ENCODE measurements around the gene TIGAR.

TIGAR gene

GRCh38 chr12:4282892-4283511 is 38.0 kb upstream of the TIGAR start:
- no peak for DNase-seq

DNA sequence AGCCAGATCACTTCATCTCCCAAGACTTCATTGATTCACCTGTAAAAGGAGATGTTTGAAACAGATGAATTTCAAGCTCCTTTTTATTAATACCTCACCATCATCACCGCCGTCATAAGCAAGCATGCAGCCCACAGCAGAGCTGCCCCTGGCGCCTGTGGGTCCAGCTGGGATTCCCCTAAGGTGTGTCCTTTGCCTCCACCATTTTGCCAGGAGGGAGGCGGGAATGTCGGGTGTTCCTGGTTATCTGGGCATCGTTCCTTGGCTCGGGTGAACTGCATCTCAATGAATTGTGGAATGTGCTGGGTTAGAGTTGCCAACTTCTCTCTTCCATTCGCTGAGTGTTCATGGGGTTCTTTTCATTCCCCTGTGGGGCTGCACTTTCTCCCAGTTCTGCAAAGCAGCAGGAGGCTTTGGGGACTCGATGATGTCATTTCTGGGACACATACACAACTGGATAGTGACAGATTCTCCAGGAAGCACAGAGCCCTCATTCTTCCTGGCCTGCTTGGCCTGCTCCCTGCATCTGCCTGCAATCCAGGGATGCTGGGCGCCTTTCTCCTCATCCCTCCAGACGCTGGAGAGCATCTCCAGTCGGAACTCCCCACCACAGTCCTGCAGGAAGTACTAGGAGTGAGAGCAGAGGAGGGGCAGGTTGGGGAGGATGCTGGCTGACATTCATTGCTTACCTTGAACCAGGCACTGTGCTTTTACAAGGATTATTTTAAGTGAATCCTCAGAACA is 37.3 kb upstream of the TIGAR start:
- no peak for DNase-seq

DNA sequence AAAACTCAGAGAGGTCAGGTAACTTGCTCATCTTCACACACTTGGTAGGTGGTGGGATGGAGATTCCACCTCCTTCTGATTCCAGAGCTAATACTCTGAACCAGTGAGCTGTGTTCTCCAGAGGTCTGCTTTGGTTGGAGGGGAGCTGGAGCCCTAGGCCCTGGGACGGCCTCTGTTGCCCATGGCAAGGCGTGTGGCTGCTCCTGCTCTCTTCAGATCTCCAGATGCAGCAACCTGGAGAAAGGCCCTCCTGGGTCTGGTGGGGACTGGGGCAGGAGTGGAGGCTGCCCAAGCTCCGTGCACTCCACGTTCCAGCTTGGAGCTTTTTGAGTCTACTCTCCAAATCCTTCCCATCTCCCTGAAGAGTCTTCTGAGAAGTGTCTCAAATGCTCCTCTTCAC is 36.7 kb upstream of the TIGAR start:
- no peak for DNase-seq

DNA sequence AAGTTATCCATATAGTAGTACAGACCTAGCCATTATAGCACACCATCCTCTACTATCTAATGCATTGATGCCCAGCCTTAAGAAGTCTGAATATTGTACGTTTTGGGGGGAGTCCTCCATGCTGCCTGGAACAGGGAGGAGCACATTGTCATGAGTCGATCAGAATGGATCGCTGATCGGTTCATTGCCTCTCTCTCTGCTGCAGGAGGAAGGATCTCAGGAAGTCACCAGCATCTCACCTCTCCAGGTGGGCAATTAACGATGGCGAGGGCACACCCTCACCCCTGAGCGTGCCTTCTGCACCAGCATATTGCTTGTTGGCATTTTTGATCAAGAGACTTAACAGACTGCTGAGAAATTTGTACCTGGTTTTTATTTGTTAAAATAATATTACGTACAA is 35.9 kb upstream of the TIGAR start:
- DNase-seq: no peak

- DNase-seq: no peak
Observed at GRCh38 chr12:4286228-4286627, 34.8 kb upstream of the TIGAR start.

- no peak for DNase-seq
Observed at GRCh38 chr12:4286771-4287317, 34.2 kb upstream of the TIGAR start.

DNA sequence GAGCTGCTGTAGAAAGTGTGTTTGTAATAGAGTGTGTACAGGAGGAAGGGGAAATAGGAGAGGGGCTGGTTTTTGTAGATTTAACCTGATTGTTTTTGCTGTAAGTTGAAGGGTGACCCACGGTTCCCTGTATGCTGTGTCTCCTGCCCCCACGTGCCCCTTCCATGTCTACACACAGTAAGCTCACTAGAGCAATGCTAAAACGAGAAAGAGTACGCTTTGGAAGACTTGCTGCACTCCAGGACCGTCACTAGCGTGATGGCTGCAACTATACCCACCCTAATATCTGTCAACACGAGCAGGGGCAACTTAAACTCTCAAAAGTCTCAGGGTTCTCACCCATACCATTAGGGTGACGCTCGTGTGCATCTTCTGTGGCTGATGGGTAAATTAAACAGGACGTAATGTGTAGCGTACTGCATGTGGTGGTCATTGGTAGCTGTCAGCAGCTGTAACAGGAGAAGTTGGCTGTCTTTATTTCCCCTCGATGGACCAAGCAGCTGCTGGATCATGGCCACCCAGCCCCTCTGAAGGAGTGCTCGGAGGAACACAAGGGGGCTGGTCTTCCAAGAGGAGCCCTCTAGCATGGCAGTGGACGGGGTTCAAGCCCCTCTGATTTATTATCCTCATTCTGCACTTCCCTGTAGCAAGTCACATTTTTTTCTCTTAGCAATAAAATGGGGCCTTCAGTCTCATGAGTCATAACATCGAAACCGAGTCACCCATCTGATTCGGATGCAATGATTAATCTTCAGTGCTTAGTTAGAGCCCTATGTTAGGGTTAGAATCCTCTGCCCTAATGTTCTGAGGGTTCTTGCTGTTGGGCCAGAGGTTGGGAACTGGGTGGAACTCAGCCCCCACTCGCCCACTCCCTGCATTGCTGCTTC is 33.4 kb upstream of the TIGAR start:
- no peak for DNase-seq

- no peak for DNase-seq
Observed at GRCh38 chr12:4288296-4289131, 32.5 kb upstream of the TIGAR start.

DNA sequence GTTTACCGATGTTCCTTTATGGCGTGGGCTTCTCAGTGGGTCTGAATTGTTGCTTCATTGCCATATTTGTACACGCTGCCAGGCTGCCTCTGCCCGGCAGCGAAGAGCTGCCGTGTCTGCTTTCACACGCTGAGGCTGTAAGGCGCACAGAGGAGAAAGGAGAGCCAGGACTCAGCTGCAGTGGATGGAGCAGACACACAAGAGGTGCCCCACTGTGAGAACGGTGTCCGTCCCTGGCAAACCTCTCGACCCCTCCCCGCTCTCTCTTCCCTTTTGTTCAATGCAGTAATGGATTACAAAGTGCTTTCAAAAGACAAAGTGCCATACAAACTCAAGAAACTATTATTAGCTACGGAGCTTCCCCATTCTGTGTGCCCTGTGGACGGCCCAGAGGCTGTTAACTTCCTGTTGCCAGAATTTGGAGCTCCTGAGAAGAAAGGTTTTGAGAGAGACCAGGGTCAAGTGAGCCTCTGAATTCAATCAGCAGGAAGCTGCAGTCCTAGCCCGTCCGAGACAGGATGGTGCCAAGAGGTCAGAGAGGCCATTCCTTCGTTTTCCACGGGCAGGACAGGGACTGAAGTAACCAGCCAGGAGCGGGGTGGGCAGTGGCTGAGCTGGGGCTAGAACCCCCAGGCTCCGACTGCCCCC is 31.7 kb upstream of the TIGAR start:
- no peak for DNase-seq

DNA sequence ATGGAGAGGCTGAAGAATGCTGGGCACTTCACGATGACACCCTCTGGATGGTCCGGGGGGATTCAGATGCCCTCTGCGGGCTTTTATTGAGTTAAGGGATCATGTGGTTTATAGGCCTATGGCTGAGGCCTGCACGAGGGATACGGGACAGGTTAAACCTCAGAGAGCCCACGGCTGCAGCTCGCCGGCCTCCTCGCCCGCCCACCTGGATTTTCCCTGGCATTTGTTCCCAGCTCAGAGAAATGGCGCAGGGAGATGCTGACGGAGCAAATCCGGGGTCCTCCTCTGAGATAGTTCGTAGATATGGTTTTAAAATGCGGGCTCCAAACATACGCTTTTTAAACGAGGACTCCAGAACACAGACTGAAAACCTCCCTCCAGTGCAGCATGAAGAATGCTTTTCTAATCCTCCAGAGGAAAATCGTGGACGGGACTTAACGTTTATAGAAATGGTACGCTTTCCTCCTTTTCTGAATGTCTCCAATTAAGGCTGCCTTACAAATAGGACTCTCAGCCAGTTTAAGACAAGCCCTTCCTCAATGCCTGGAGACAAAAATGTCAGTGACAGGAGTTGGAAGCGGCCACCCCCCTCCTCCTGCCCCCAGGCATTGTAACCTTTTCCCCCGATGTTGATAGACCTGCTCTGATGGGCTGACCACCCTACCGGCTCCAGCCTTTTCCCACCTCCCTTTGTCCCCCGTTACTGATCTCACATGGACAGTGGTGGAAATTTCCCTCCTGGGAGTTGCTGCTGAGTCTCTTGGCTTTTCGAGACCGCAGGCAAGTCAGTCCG is 30.8 kb upstream of the TIGAR start:
- DNase-seq: no peak

DNA sequence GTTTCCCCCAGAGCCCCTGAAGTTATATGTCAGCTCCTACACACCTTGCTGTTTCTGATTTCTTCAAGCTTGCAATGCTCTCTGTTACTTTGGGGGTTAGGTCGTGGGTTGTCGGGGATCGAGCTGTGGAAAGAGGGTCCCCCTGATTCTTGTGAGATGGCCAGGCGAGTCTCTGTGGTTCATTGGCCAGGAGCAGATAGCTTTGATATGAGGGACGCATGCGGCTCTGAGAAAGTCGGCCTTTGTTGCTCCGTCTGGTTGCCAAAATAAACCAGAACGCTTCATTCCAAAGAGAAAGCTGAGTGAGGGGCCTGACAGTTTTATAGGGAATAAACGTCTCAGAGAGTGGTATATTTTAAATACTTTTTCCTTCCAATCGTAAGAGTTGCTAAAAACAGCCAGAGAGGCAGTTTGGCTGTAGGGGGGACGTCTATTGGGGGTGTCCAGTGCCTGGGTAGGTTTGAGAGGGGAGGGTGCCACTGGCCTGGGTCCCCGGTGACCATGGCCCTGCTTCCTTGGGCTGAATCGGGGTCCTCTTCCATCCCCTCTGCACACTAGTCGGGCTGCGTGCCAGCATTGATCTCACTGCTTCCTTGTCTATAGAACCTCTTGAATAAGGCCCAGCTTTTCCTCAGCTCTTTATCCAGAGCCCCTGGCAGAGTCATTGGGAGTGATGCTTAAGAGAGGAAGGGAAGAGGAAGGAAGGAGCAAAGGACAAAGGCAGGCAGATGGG is 28.5 kb upstream of the TIGAR start:
- DNase-seq: no peak

DNA sequence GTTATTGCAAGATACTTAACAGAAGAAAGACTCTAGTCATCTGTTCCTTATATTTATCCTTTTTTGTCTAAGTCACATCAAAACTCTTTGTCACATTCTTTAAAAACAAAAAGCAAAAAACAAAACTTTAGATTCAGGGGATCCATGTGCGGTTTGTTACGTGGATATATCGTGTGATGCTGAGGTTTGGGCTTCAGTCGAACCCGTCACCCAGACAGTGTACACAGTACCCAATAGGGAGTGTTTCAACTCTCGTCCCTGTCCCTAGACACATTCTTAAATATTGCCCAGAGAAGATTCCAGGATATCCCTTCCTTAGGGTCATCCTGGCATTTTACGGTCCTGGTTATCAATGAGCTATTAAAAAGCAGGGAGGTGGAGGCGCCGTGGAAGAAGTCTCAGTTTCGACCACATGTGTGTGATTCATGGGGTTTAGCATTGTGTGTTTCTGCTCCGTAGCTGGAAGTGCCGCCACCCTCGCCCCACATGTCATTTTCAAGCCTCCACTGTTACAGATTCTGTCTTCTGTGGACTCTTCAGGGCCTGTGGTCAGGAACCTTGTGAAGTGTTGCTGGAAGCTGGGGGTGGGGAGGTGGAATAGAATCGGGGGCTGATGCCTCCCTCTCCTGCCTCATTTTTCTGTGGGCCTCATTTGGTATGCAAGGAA is 27.6 kb upstream of the TIGAR start:
- DNase-seq: peak; percentile 65

DNA sequence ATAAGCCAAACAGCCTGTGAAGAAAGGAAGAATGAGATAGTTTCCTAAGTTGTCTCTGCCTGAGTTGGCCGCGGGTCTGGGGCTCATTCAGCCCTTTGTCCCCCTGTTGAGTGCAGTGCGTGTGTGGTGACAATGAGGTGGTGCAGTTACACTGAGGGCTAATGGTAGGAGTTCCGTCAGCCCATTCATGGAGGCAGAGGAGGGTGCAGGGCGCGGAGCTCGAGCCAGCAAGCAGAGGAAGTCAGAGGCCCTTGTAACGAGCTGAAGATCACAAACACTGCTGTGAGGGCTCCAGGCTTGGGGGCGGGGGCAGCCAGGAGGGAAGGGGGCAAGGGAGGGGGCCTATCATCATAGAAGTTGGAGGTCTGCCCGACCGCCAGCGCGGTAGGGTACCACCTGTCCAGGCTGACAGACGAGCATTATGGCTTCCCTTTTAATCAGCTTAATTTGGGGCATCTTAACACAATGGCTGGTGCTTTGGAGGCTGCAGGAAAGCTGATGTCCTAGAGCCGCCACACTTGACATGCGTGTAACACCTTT is 27.0 kb upstream of the TIGAR start:
- DNase-seq: no peak

GRCh38 chr12:4296751-4297150 is 24.3 kb upstream of the TIGAR start:
- DNase-seq: no peak

GRCh38 chr12:4297617-4298016 is 23.4 kb upstream of the TIGAR start:
- no peak for DNase-seq

GRCh38 chr12:4300883-4301282 is 20.1 kb upstream of the TIGAR start:
- DNase-seq: no peak

GRCh38 chr12:4301932-4302501 is 19.0 kb upstream of the TIGAR start:
- DNase-seq: no peak

DNA sequence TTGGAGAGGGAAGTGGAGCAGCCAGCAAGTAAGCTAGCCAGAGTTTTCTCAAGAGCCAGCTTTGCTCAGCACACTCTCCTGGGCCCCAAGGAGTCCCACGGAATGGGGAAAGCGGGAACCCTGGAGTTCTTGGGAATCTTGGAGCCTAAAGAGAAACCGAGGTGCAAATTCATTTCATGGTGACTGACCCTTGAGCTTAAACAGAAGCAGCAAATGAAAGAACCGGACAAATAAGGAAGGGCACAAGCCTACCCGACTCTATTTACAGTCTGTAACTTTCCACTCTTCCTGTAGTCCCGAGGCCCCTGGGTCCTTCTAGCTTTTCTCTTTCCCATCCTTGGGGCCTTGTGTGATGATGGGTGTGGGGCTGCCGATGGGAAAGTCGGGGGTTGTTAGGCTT is 18.1 kb upstream of the TIGAR start:
- no peak for DNase-seq

GRCh38 chr12:4303750-4304149 is 17.3 kb upstream of the TIGAR start:
- DNase-seq: no peak
